Measurements from ENCODE around the gene DGKZ.
A peak's percentile ranks its signal among the peaks of the same experiment; 100 is the strongest.

Gene DGKZ

GRCh38 chr11:46414466-46414796 is 67.2 kb downstream of the DGKZ start:
- no peak for DNase-seq (ENCODE audit: low read depth)
- no peak overlapping the region for H3K4me3 ChIP-seq (ENCODE audit: low read length)

GRCh38 chr11:46414879-46415278 is 67.6 kb downstream of the DGKZ start:
- no peak overlapping the region for H3K4me3 ChIP-seq (ENCODE audit: low read length)
- no peak for TF ChIP-seq CTCF (conservative IDR thresholded peaks at IDR 0.05; ENCODE audit: low read depth, low read length)
- DNase-seq (ENCODE audit: low read depth), result no peak

More at GRCh38 chr11:46414466-46414796, 67.2 kb downstream of the DGKZ start:
- no peak for TF ChIP-seq CTCF (conservative IDR thresholded peaks at IDR 0.05; ENCODE audit: low read depth, low read length)

- H3K4me3 ChIP-seq (ENCODE audit: low read length), result no peak overlapping the region
- no peak for DNase-seq (ENCODE audit: low read depth)
- TF ChIP-seq CTCF (conservative IDR thresholded peaks at IDR 0.05; ENCODE audit: low read depth, low read length), result no peak
Observed at GRCh38 chr11:46417711-46418110, 70.4 kb downstream of the DGKZ start.

- H3K4me3 ChIP-seq (ENCODE audit: low read length), result no peak overlapping the region
Observed at GRCh38 chr11:46418751-46419150, 71.5 kb downstream of the DGKZ start.

GRCh38 chr11:46420513-46420912 is 73.2 kb downstream of the DGKZ start:
- TF ChIP-seq CTCF (conservative IDR thresholded peaks at IDR 0.05; ENCODE audit: low read depth, low read length), result no peak
- DNase-seq (ENCODE audit: low read depth), result no peak
- no peak overlapping the region for H3K4me3 ChIP-seq (ENCODE audit: low read length)

More at GRCh38 chr11:46418751-46419150, 71.5 kb downstream of the DGKZ start:
- DNase-seq (ENCODE audit: low read depth), result no peak
- no peak for TF ChIP-seq CTCF (conservative IDR thresholded peaks at IDR 0.05; ENCODE audit: low read depth, low read length)

- no peak for TF ChIP-seq CTCF (conservative IDR thresholded peaks at IDR 0.05; ENCODE audit: low read depth, low read length)
- peak; percentile 73 for DNase-seq (ENCODE audit: low read depth)
Observed at GRCh38 chr11:46421257-46421880, 74.1 kb downstream of the DGKZ start.

GRCh38 chr11:46422588-46422987 is 75.3 kb downstream of the DGKZ start:
- H3K4me3 ChIP-seq (ENCODE audit: low read length), result no peak overlapping the region
- no peak for TF ChIP-seq CTCF (conservative IDR thresholded peaks at IDR 0.05; ENCODE audit: low read depth, low read length)
- DNase-seq (ENCODE audit: low read depth), result no peak

More at GRCh38 chr11:46421257-46421880, 74.1 kb downstream of the DGKZ start:
- H3K4me3 ChIP-seq (ENCODE audit: low read length), result no peak overlapping the region
